Measurements from ENCODE around the gene CELSR3. TPM values are rescaled to one million over a fixed set of nuclear protein-coding genes. Genes with fewer than 3 reads are reported as not detected.

Gene CELSR3
- total RNA-seq, 3 donors from 2014 or later (not counting 1 experiment from before 2014, with no cell fraction given): 2.0 to 3.4 (median 2.6) TPM

DNA sequence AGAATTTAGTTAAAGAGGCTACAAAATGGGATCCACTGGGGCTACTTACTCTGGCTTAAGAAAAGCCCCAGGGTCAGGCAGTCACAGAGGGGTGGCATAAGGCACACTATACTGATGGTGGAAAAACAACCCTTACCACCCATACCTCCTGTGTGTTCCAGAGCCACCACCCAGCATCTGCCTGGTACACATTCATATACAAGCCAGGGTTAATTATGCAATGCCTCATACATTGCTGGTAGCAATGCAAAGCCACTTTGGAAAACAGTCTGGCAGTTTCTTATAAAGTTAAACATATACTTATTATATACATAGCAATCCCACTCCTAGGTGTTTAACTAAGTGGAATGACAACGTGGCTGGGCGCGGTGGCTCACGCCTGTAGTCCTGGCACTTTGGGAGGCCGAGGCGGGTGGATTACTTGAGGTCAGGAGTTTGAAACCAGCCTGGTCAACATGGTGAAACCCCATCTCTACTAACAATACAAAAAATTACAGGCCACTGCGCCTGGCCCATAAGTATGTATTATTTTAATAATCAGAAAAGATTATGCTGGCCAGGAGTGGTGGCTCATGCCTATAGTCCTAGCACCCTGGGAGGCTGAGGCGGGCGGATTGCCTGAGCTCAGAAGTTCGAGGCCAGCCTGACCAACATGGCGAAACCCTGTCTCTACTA, 38.2 kb upstream of the CELSR3 start:
- no peaks in the 10 kb centered on the region for H3K27me3 Mint-ChIP-seq (ENCODE audit: low read depth in 2 of 2)
- WGBS (ENCODE audit: insufficient coverage): 95% methylated on average over 7 of the region's 11 CpGs
- ATAC-seq (no peak), DNase-seq (no peak)
- H3K9me3 Mint-ChIP-seq: no peaks in the 10 kb centered on the region
- H3K27ac Mint-ChIP-seq: peak overlapping the region in 1 of 2 donors; percentile 63
- H3K36me3 Mint-ChIP-seq: peaks cover 7% of the 10 kb centered on the region
- Histone ChIP-seq H3K4me3 (ENCODE audit: low read length) (no peak overlapping the region), H3K9me3 (ENCODE audit: control insufficient read depth, insufficient read depth, low read length) (no peaks in the 10 kb centered on the region), H3K27me3 (ENCODE audit: control insufficient read depth, insufficient read depth, low read length) (no peaks in the 10 kb centered on the region), H3K27ac (ENCODE audit: low read length) (no peak overlapping the region), H3K36me3 (ENCODE audit: control insufficient read depth, insufficient read depth, low read length) (peaks cover 21% of the 10 kb centered on the region), H3K4me1 (ENCODE audit: control insufficient read depth, insufficient read depth, low read length) (peaks cover 5% of the 10 kb centered on the region)
- intact Hi-C loops (cut with micrococcal nuclease): no loop called here
- H3K4me3 Mint-ChIP-seq: no peak overlapping the region
- TF ChIP-seq, protein P1, sequence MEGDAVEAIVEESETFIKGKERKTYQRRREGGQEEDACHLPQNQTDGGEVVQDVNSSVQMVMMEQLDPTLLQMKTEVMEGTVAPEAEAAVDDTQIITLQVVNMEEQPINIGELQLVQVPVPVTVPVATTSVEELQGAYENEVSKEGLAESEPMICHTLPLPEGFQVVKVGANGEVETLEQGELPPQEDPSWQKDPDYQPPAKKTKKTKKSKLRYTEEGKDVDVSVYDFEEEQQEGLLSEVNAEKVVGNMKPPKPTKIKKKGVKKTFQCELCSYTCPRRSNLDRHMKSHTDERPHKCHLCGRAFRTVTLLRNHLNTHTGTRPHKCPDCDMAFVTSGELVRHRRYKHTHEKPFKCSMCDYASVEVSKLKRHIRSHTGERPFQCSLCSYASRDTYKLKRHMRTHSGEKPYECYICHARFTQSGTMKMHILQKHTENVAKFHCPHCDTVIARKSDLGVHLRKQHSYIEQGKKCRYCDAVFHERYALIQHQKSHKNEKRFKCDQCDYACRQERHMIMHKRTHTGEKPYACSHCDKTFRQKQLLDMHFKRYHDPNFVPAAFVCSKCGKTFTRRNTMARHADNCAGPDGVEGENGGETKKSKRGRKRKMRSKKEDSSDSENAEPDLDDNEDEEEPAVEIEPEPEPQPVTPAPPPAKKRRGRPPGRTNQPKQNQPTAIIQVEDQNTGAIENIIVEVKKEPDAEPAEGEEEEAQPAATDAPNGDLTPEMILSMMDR (IDR thresholded peaks at IDR 0.05): no peak
- peaks cover 32 to 36% of the 10 kb centered on the region in 2 donors for H3K4me1 Mint-ChIP-seq

DNA sequence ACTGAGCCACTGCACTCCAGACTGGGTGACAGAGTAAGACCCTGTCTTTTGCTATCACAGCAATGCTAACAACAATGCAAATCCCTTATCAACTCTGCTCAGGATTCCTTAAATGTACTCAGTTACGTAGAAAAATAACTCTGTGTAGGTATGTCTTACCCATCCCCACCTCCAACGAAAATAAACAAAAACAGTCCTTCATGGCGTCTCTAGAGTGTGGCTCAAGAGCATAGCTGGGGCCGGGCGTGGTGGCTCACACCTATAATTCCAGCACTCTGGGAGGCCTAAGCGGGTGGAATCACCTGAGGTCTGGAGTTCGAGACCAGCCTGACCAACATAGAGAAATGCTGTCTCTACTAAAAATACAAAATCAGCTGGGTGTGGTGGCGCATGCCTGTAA, 36.2 kb upstream of the CELSR3 start:
- Mint-ChIP-seq H3K4me1 (peaks cover 26 to 35% of the 10 kb centered on the region in 2 donors), H3K4me3 (no peak overlapping the region), H3K27ac (peak overlapping the region in 1 of 2 donors; percentile 41), H3K36me3 (peaks cover 7% of the 10 kb centered on the region), H3K27me3 (ENCODE audit: low read depth in 2 of 2) (no peaks in the 10 kb centered on the region), H3K9me3 (no peaks in the 10 kb centered on the region)
- Histone ChIP-seq H3K27ac (ENCODE audit: low read length) (no peak overlapping the region), H3K4me3 (ENCODE audit: low read length) (no peak overlapping the region), H3K27me3 (ENCODE audit: control insufficient read depth, insufficient read depth, low read length) (no peaks in the 10 kb centered on the region), H3K36me3 (ENCODE audit: control insufficient read depth, insufficient read depth, low read length) (peaks cover 37% of the 10 kb centered on the region), H3K9me3 (ENCODE audit: control insufficient read depth, insufficient read depth, low read length) (no peaks in the 10 kb centered on the region), H3K4me1 (ENCODE audit: control insufficient read depth, insufficient read depth, low read length) (peaks cover 5% of the 10 kb centered on the region)
- DNase-seq (no peak), ATAC-seq (no peak)
- 95% methylated on average over 8 of the region's 8 CpGs for WGBS (ENCODE audit: insufficient coverage)
- intact Hi-C loops (cut with micrococcal nuclease): no loop called here
- TF ChIP-seq, protein P1 (IDR thresholded peaks at IDR 0.05): no peak

GRCh38 chr3:48697952-48698351, 35.3 kb upstream of the CELSR3 start:
- H3K4me3 Mint-ChIP-seq: no peak overlapping the region
- intact Hi-C loops (cut with micrococcal nuclease): no loop called here
- H3K4me1 Mint-ChIP-seq: peaks cover 22 to 34% of the 10 kb centered on the region in 2 donors
- no peak overlapping the region for H3K27ac ChIP-seq (ENCODE audit: low read length)
- H3K9me3 Mint-ChIP-seq: no peaks in the 10 kb centered on the region
- no peak overlapping the region for H3K4me3 ChIP-seq (ENCODE audit: low read length)
- H3K36me3 ChIP-seq (ENCODE audit: control insufficient read depth, insufficient read depth, low read length): peaks cover 47% of the 10 kb centered on the region
- H3K36me3 Mint-ChIP-seq: peaks cover 7% of the 10 kb centered on the region
- H3K9me3 ChIP-seq (ENCODE audit: control insufficient read depth, insufficient read depth, low read length): no peaks in the 10 kb centered on the region
- DNase-seq (no peak), ATAC-seq (no peak)
- TF ChIP-seq, protein P1 (IDR thresholded peaks at IDR 0.05): no peak
- H3K27me3 ChIP-seq (ENCODE audit: control insufficient read depth, insufficient read depth, low read length): no peaks in the 10 kb centered on the region
- peaks cover 5% of the 10 kb centered on the region for H3K4me1 ChIP-seq (ENCODE audit: control insufficient read depth, insufficient read depth, low read length)
- no peak overlapping the region for H3K27ac Mint-ChIP-seq
- no peaks in the 10 kb centered on the region for H3K27me3 Mint-ChIP-seq (ENCODE audit: low read depth in 2 of 2)
- 79% methylated on average over 3 of the region's 3 CpGs for WGBS (ENCODE audit: insufficient coverage)

DNA sequence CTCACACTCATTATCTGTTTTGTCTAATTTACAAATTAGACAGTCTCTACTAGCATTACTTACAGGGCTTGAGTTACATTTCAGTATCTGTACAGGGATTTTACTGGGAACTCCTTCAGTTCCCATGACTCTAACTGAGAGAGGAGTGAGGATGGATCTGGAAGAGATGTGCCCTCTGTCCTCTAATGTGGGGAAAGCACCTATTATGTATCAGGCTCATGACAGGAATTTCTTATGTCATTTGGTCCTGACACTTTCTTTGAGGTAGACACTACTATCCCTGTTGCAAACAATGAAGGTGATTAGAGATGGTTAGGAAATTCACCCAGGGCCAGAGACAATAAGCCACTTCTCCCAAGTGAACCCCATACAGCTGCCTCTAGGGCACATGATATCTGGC, 33.9 kb upstream of the CELSR3 start:
- no peak overlapping the region for H3K27ac Mint-ChIP-seq
- intact Hi-C loops (cut with micrococcal nuclease): no loop called here
- no peak overlapping the region for H3K27ac ChIP-seq (ENCODE audit: low read length)

More for the DNA sequence above, 33.9 kb upstream of the CELSR3 start:
- Histone ChIP-seq H3K9me3 (ENCODE audit: control insufficient read depth, insufficient read depth, low read length) (no peaks in the 10 kb centered on the region), H3K4me3 (ENCODE audit: low read length) (no peak overlapping the region), H3K36me3 (ENCODE audit: control insufficient read depth, insufficient read depth, low read length) (peaks cover 56% of the 10 kb centered on the region), H3K4me1 (ENCODE audit: control insufficient read depth, insufficient read depth, low read length) (peaks cover 5% of the 10 kb centered on the region), H3K27me3 (ENCODE audit: control insufficient read depth, insufficient read depth, low read length) (no peaks in the 10 kb centered on the region)
- no peak for DNase-seq
- H3K9me3 Mint-ChIP-seq: no peaks in the 10 kb centered on the region
- no peaks in the 10 kb centered on the region for H3K36me3 Mint-ChIP-seq
- H3K4me1 Mint-ChIP-seq: peaks cover 13 to 28% of the 10 kb centered on the region in 2 donors
- H3K4me3 Mint-ChIP-seq: no peak overlapping the region
- ATAC-seq: no peak
- H3K27me3 Mint-ChIP-seq (ENCODE audit: low read depth in 2 of 2): no peaks in the 10 kb centered on the region
- TF ChIP-seq, protein P1 (IDR thresholded peaks at IDR 0.05): no peak
